WTC11 (cell line): ENCODE data around the gene TNC. TPM values are rescaled to one million over a fixed set of nuclear protein-coding genes. Genes with fewer than 3 reads are reported as not detected.

ENCODE experiments used
- ATAC-seq: fragments of 200-7000 bp; cut with Tn5 transposase; 2 replicates; pipeline ENCODE4 v1.10.0; 2021; ENCODE audit warnings: mild to moderate bottlenecking, moderate library complexity
- CTCF ChIA-PET: fragments of 300-600 bp; sonication (Branson Sonifier 250); formaldehyde crosslinking; loops from one replicate; lab custom pipeline; 2021; ENCODE audit warnings: antibody characterized with exemption; lab: Charles Lee
- POLR2A ChIA-PET: fragments of 350-600 bp; sonication (Branson Sonifier 250); formaldehyde crosslinking; loops from one replicate; lab custom pipeline; 2021; ENCODE audit warnings: antibody characterized with exemption; lab: Charles Lee
- DNase-seq: peaks from one replicate; pipeline ENCODE4 v3.0.0; 2021; ENCODE audit warnings: low spot score
- H3K27ac Mint-ChIP-seq: 2 replicates; pipeline ENCODE4 v1.8.0; 2021; ENCODE audit warnings: mixed read lengths
- H3K27me3 Mint-ChIP-seq: 2 replicates; pipeline ENCODE4 v1.8.0; 2021; ENCODE audit warnings: low read depth, mild to moderate bottlenecking, moderate library complexity, mixed read lengths
- H3K36me3 Mint-ChIP-seq: 2 replicates; pipeline ENCODE4 v1.8.0; 2021; ENCODE audit warnings: mixed read lengths
- H3K4me1 Mint-ChIP-seq: 2 replicates; pipeline ENCODE4 v1.8.0; 2022; ENCODE audit warnings: mixed read lengths
- H3K4me3 Mint-ChIP-seq: 2 replicates; pipeline ENCODE4 v1.8.0; 2021; ENCODE audit warnings: mild to moderate bottlenecking, moderate library complexity, mixed read lengths
- H3K9me3 Mint-ChIP-seq: 2 replicates; pipeline ENCODE4 v1.8.0; 2021; ENCODE audit warnings: mixed read lengths
- CREB1 ChIP-seq: sonication (generic); formaldehyde crosslinking; IDR thresholded peaks from 2 replicates; pipeline ENCODE4 v1.8.0; 2023; ENCODE audit warnings: mild to moderate bottlenecking, missing genetic modification reagents
- CREM ChIP-seq: sonication (generic); formaldehyde crosslinking; IDR thresholded peaks from 2 replicates; pipeline ENCODE4 v1.8.1; 2022; ENCODE audit warnings: mild to moderate bottlenecking, missing genetic modification reagents, moderate library complexity
- ESRRA ChIP-seq: sonication (generic); formaldehyde crosslinking; IDR thresholded peaks from 2 replicates; pipeline ENCODE4 v1.8.1; 2022; ENCODE audit warnings: mild to moderate bottlenecking, missing genetic modification reagents, borderline replicate concordance
- FOXJ3 ChIP-seq: sonication (generic); formaldehyde crosslinking; IDR thresholded peaks from 2 replicates; pipeline ENCODE4 v1.9.0; 2021; ENCODE audit warnings: missing genetic modification reagents, mild to moderate bottlenecking, borderline replicate concordance
- GABPB1 ChIP-seq: sonication (generic); formaldehyde crosslinking; IDR thresholded peaks from 2 replicates; pipeline ENCODE4 v1.8.1; 2023; ENCODE audit warnings: mild to moderate bottlenecking, missing genetic modification reagents
- GRHL2 ChIP-seq: fragments of 250-450 bp; sonication (Bioruptor Pico); IDR thresholded peaks from 2 replicates; pipeline ENCODE4 v1.8.0; 2022; ENCODE audit warnings: mild to moderate bottlenecking, moderate library complexity; ENCODE audit not compliant: insufficient replicate concordance, severe bottlenecking
- IRF1 ChIP-seq: sonication (generic); formaldehyde crosslinking; IDR thresholded peaks from 2 replicates; pipeline ENCODE4 v1.8.0; 2023; ENCODE audit warnings: missing genetic modification reagents
- JUN ChIP-seq: sonication (generic); formaldehyde crosslinking; IDR thresholded peaks from 2 replicates; pipeline ENCODE4 v1.8.0; 2023; ENCODE audit warnings: mild to moderate bottlenecking, missing genetic modification reagents
- KAT7 ChIP-seq: sonication (generic); formaldehyde crosslinking; IDR thresholded peaks from 2 replicates; pipeline ENCODE4 v1.8.1; 2023; ENCODE audit warnings: missing genetic modification reagents, mild to moderate bottlenecking, borderline replicate concordance
- MLX ChIP-seq: sonication (generic); formaldehyde crosslinking; IDR thresholded peaks from 2 replicates; pipeline ENCODE4 v1.8.1; 2023; ENCODE audit warnings: mild to moderate bottlenecking, missing genetic modification reagents, moderate library complexity
- NFE2L1 ChIP-seq: sonication (generic); formaldehyde crosslinking; IDR thresholded peaks from 2 replicates; pipeline ENCODE4 v1.8.1; 2023; ENCODE audit warnings: missing genetic modification reagents
- NR3C1 ChIP-seq: sonication (generic); formaldehyde crosslinking; conservative IDR thresholded peaks from 2 replicates; pipeline ENCODE4 v1.8.1; 2023; ENCODE audit warnings: low read depth, mild to moderate bottlenecking, missing genetic modification reagents
- TP53 ChIP-seq: sonication (generic); formaldehyde crosslinking; IDR thresholded peaks from 2 replicates; pipeline ENCODE4 v1.8.1; 2023; ENCODE audit warnings: mild to moderate bottlenecking, missing genetic modification reagents
- ZNF219 ChIP-seq: sonication (generic); formaldehyde crosslinking; IDR thresholded peaks from 2 replicates; pipeline ENCODE4 v1.8.0; 2023; ENCODE audit warnings: missing genetic modification reagents, mild to moderate bottlenecking, borderline replicate concordance
- total RNA-seq: library from RNA; stranded (reverse); gene quantifications from 3 replicates; pipeline ENCODE4 v1.2.3, GENCODE V29; 2021
- TF ChIP-seq, protein P1 (sequence below): sonication (generic); formaldehyde crosslinking; IDR thresholded peaks from 2 replicates; pipeline ENCODE4 v1.8.0; 2023; ENCODE audit warnings: missing genetic modification reagents, mild to moderate bottlenecking, borderline replicate concordance
- TF ChIP-seq, protein P2 (sequence below): fragments of 250-450 bp; sonication (Bioruptor Pico); IDR thresholded peaks from 2 replicates; pipeline ENCODE4 v1.9.0; 2021; ENCODE audit warnings: mild to moderate bottlenecking
- TF ChIP-seq, protein P3 (sequence below): fragments of 200-600 bp; IDR thresholded peaks from 2 replicates; pipeline ENCODE4 v1.8.0; 2022; ENCODE audit warnings: antibody characterized with exemption
- TF ChIP-seq, protein P4 (sequence below): sonication (generic); formaldehyde crosslinking; IDR thresholded peaks from 2 replicates; pipeline ENCODE4 v1.8.0; 2022; ENCODE audit warnings: mild to moderate bottlenecking, missing genetic modification reagents

TNC gene
- total RNA-seq, 1 experiment from 2014 or later, result 4.5 TPM

DNA sequence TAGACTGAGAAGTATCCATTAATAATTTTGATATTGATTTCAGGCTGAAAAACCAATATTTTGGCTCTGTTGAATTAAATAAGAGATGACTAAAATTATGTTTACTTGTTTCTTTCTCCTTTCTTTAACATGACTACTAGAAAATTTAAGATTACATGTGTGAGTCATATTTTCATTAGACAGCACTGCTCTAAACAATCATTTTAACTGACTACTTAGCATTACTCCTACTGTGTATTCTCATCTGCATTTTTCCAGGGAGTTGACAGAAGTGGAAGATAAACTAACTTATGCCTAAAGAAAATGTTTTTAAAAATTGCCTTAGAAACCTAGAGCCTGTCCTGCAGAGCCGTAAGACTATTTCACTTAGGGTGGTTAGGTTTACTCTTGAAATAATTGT lies 29.1 kb downstream of the TNC start:
- no peak for ATAC-seq

DNA sequence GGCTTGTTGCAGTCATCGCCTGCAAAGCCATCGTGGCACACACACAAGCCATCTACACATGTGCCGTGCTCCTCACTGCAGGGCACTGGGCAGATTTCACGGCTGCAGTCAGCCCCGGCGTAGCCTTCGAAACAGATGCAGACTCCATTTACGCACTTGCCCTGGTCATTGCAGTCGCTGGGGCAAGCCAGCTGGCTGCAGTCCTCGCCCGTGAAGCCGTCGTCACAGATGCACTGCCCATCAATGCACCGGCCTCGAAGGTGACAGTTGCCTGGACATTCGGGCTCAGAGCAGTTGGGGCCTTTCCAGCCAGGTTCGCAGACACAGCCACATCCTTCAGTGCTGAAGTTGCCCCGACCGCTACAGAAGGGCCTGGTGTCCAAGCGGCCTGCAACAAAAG lies 31.1 kb downstream of the TNC start:
- CTCF ChIA-PET, result no interaction called here
- POLR2A ChIA-PET, result no interaction called here
- ATAC-seq (no peak), DNase-seq (no peak)
- no peak for TF ChIP-seq MLX (CRISPR knock-in tag)
- no peak for TF ChIP-seq CREM (CRISPR knock-in tag)
- TF ChIP-seq, protein P1, sequence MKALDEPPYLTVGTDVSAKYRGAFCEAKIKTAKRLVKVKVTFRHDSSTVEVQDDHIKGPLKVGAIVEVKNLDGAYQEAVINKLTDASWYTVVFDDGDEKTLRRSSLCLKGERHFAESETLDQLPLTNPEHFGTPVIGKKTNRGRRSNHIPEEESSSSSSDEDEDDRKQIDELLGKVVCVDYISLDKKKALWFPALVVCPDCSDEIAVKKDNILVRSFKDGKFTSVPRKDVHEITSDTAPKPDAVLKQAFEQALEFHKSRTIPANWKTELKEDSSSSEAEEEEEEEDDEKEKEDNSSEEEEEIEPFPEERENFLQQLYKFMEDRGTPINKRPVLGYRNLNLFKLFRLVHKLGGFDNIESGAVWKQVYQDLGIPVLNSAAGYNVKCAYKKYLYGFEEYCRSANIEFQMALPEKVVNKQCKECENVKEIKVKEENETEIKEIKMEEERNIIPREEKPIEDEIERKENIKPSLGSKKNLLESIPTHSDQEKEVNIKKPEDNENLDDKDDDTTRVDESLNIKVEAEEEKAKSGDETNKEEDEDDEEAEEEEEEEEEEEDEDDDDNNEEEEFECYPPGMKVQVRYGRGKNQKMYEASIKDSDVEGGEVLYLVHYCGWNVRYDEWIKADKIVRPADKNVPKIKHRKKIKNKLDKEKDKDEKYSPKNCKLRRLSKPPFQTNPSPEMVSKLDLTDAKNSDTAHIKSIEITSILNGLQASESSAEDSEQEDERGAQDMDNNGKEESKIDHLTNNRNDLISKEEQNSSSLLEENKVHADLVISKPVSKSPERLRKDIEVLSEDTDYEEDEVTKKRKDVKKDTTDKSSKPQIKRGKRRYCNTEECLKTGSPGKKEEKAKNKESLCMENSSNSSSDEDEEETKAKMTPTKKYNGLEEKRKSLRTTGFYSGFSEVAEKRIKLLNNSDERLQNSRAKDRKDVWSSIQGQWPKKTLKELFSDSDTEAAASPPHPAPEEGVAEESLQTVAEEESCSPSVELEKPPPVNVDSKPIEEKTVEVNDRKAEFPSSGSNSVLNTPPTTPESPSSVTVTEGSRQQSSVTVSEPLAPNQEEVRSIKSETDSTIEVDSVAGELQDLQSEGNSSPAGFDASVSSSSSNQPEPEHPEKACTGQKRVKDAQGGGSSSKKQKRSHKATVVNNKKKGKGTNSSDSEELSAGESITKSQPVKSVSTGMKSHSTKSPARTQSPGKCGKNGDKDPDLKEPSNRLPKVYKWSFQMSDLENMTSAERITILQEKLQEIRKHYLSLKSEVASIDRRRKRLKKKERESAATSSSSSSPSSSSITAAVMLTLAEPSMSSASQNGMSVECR, result no peak
- TF ChIP-seq, protein P2, sequence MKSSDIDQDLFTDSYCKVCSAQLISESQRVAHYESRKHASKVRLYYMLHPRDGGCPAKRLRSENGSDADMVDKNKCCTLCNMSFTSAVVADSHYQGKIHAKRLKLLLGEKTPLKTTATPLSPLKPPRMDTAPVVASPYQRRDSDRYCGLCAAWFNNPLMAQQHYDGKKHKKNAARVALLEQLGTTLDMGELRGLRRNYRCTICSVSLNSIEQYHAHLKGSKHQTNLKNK (CRISPR knock-in tag), result no peak
- TF ChIP-seq FOXJ3 (CRISPR knock-in tag), result no peak
- TF ChIP-seq GABPB1, result no peak
- TF ChIP-seq KAT7 (CRISPR knock-in tag), result no peak
- no peak for TF ChIP-seq JUN (CRISPR knock-in tag)
- TF ChIP-seq, protein P3, sequence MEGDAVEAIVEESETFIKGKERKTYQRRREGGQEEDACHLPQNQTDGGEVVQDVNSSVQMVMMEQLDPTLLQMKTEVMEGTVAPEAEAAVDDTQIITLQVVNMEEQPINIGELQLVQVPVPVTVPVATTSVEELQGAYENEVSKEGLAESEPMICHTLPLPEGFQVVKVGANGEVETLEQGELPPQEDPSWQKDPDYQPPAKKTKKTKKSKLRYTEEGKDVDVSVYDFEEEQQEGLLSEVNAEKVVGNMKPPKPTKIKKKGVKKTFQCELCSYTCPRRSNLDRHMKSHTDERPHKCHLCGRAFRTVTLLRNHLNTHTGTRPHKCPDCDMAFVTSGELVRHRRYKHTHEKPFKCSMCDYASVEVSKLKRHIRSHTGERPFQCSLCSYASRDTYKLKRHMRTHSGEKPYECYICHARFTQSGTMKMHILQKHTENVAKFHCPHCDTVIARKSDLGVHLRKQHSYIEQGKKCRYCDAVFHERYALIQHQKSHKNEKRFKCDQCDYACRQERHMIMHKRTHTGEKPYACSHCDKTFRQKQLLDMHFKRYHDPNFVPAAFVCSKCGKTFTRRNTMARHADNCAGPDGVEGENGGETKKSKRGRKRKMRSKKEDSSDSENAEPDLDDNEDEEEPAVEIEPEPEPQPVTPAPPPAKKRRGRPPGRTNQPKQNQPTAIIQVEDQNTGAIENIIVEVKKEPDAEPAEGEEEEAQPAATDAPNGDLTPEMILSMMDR, result no peak
- TF ChIP-seq, protein P4, sequence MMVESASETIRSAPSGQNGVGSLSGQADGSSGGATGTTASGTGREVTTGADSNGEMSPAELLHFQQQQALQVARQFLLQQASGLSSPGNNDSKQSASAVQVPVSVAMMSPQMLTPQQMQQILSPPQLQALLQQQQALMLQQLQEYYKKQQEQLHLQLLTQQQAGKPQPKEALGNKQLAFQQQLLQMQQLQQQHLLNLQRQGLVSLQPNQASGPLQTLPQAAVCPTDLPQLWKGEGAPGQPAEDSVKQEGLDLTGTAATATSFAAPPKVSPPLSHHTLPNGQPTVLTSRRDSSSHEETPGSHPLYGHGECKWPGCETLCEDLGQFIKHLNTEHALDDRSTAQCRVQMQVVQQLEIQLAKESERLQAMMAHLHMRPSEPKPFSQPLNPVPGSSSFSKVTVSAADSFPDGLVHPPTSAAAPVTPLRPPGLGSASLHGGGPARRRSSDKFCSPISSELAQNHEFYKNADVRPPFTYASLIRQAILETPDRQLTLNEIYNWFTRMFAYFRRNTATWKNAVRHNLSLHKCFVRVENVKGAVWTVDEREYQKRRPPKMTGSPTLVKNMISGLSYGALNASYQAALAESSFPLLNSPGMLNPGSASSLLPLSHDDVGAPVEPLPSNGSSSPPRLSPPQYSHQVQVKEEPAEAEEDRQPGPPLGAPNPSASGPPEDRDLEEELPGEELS (CRISPR knock-in tag), result no peak
- no peak for TF ChIP-seq NFE2L1 (CRISPR knock-in tag)
- no peak for TF ChIP-seq ZNF219 (CRISPR knock-in tag)
- TF ChIP-seq NR3C1, result no peak
- no peak for TF ChIP-seq ESRRA
- TF ChIP-seq IRF1, result no peak
- no peak for TF ChIP-seq GRHL2 (CRISPR knock-in tag)
- no peak for TF ChIP-seq CREB1 (CRISPR knock-in tag)
- no peak overlapping the region for H3K27ac Mint-ChIP-seq
- H3K27me3 Mint-ChIP-seq, result peaks cover 10% of the 10 kb centered on the region; the same call in 1 of the 2 replicates
- H3K9me3 Mint-ChIP-seq, result no peaks in the 10 kb centered on the region
- no peak overlapping the region for H3K4me3 Mint-ChIP-seq
- no peaks in the 10 kb centered on the region for H3K36me3 Mint-ChIP-seq
- H3K4me1 Mint-ChIP-seq, result peaks cover 9% of the 10 kb centered on the region

More for the DNA sequence above, 29.1 kb downstream of the TNC start:
- DNase-seq, result no peak
- H3K4me3 Mint-ChIP-seq, result no peak overlapping the region
- ChIA-PET CTCF (no interaction called here), POLR2A (no interaction called here)
- no peaks in the 10 kb centered on the region for H3K36me3 Mint-ChIP-seq
- no peaks in the 10 kb centered on the region for H3K9me3 Mint-ChIP-seq
- TF ChIP-seq TP53 (CRISPR knock-in tag), result no peak
- H3K4me1 Mint-ChIP-seq, result peaks cover 20% of the 10 kb centered on the region
- H3K27me3 Mint-ChIP-seq, result peaks cover 14% of the 10 kb centered on the region; the same call in 1 of the 2 replicates
- no peak overlapping the region for H3K27ac Mint-ChIP-seq
